CD14-positive monocyte (primary cell): ENCODE measurements around the gene LCLAT1. TPM values are rescaled to one million over a fixed set of nuclear protein-coding genes. Genes with fewer than 3 reads are reported as not detected.

Experiments
- DNase-seq, 3 donors: peaks; one replicate each; pipeline ENCODE4 v3.0.0-alpha.2; 2011 to 2022
- H2AFZ ChIP-seq: 2 replicates; pipeline ENCODE4 v1.6.0; 2012; ENCODE audit warnings: mild to moderate bottlenecking, low read depth, low read length, inconsistent platforms; ENCODE audit not compliant: insufficient read depth, poor library complexity, severe bottlenecking
- H3K27ac ChIP-seq, 2 donors: 1 replicate in 1 of 2; 2 replicates in 1 of 2; pipeline ENCODE4 v1.5.1; 2012 to 2013; ENCODE audit warnings: low read length in 2 of 2, control low read depth in 1 of 2, inconsistent platforms in 1 of 2, low read depth in 1 of 2, mild to moderate bottlenecking in 1 of 2
- H3K27me3 ChIP-seq, 2 donors: one replicate each; pipeline versions ENCODE4 v1.6.0 to v1.6.1; 2011 to 2013; ENCODE audit warnings: low read length in 2 of 2; ENCODE audit not compliant: control insufficient read depth in 2 of 2, insufficient read depth in 2 of 2
- H3K36me3 ChIP-seq, 2 donors: replicated peaks in 1 of 2; 1 replicate in 1 of 2; 2 replicates in 1 of 2; pipeline versions ENCODE4 v1.5.1 to v1.6.1; 2012 to 2013; ENCODE audit warnings: low read length in 2 of 2, control low read depth in 1 of 2, inconsistent platforms in 1 of 2, mild to moderate bottlenecking in 1 of 2; ENCODE audit not compliant: insufficient read depth in 2 of 2, control insufficient read depth in 1 of 2
- H3K4me1 ChIP-seq, 2 donors: 1 replicate in 1 of 2; 2 replicates in 1 of 2; pipeline versions ENCODE4 v1.5.1 to v1.6.1; 2012 to 2013; ENCODE audit warnings: low read length in 2 of 2, control low read depth in 1 of 2, inconsistent platforms in 1 of 2, mild to moderate bottlenecking in 1 of 2, moderate library complexity in 1 of 2; ENCODE audit not compliant: insufficient read depth in 2 of 2, control insufficient read depth in 1 of 2
- H3K4me2 ChIP-seq: replicated peaks from 2 replicates; pipeline ENCODE3; 2012; ENCODE audit warnings: low read length, moderate library complexity, mild to moderate bottlenecking; ENCODE audit not compliant: poor library complexity, severe bottlenecking; ENCODE audit errors: extremely low read depth
- H3K4me3 ChIP-seq, 3 experiments: fragments of 200-600 bp in 1 of 3; sonication (generic) in 1 of 3; replicated peaks in 1 of 3; 1 replicate in 2 of 3; 2 replicates in 1 of 3; pipeline ENCODE4 v1.5.1; 2011 to 2013; ENCODE audit warnings: low read length in 3 of 3, mild to moderate bottlenecking in 3 of 3, control low read depth in 2 of 3, low read depth in 2 of 3, inconsistent platforms in 1 of 3, moderate library complexity in 1 of 3
- H3K79me2 ChIP-seq: 2 replicates; pipeline ENCODE4 v1.6.0; 2012; ENCODE audit warnings: mild to moderate bottlenecking, control low read depth, inconsistent platforms, low read length, moderate library complexity; ENCODE audit not compliant: insufficient read depth
- H3K9ac ChIP-seq: 2 replicates; pipeline ENCODE4 v1.6.0; 2017; ENCODE audit warnings: low read length, mild to moderate bottlenecking; ENCODE audit not compliant: insufficient read depth, poor library complexity, severe bottlenecking
- H3K9me3 ChIP-seq, 2 donors: replicated peaks in 1 of 2; 1 replicate in 1 of 2; 2 replicates in 1 of 2; pipeline versions ENCODE4 v1.5.1 to v1.6.1; 2012 to 2013; ENCODE audit warnings: low read length in 2 of 2, control low read depth in 1 of 2; ENCODE audit not compliant: control insufficient read depth in 1 of 2, insufficient read depth in 1 of 2
- H4K20me1 ChIP-seq: 2 replicates; pipeline ENCODE4 v1.6.0; 2012; ENCODE audit warnings: mild to moderate bottlenecking, low read length, control low read depth, moderate library complexity; ENCODE audit not compliant: insufficient read depth
- H3K27ac Mint-ChIP-seq, 7 donors: one replicate each; pipeline ENCODE4 v1.8.0; 2020; ENCODE audit warnings: mild to moderate bottlenecking in 7 of 7, mixed read lengths in 7 of 7, moderate library complexity in 6 of 7, inconsistent platforms in 2 of 7
- H3K27me3 Mint-ChIP-seq, 3 donors: one replicate each; pipeline ENCODE4 v1.8.0; 2021 to 2022; ENCODE audit warnings: low read depth in 3 of 3, mild to moderate bottlenecking in 3 of 3, mixed read lengths in 3 of 3, moderate library complexity in 3 of 3, inconsistent platforms in 1 of 3
- H3K36me3 Mint-ChIP-seq, 2 donors: one replicate each; pipeline ENCODE4 v1.8.0; 2020; ENCODE audit warnings: mixed read lengths in 2 of 2, inconsistent platforms in 1 of 2, mild to moderate bottlenecking in 1 of 2
- H3K4me1 Mint-ChIP-seq: one replicate; pipeline ENCODE4 v1.8.0; 2020; ENCODE audit warnings: mild to moderate bottlenecking, mixed read lengths
- H3K4me3 Mint-ChIP-seq, 2 donors: one replicate each; pipeline ENCODE4 v1.8.0; 2020; ENCODE audit warnings: mild to moderate bottlenecking in 2 of 2, mixed read lengths in 2 of 2, moderate library complexity in 1 of 2
- H3K9me3 Mint-ChIP-seq, 7 donors: one replicate each; pipeline ENCODE4 v1.8.0; 2020 to 2022; ENCODE audit warnings: mixed read lengths in 7 of 7, mild to moderate bottlenecking in 6 of 7, moderate library complexity in 6 of 7, inconsistent platforms in 2 of 7
- WGBS: methylation state at CpG from one replicate; pipeline ENCODE4 v1.1.5; 2013; ENCODE audit warnings: missing lambda C conversion rate; ENCODE audit not compliant: insufficient coverage; 5-methylcytosine and 5-hydroxymethylcytosine counted together
- intact Hi-C, 2 donors: fragments of 100-400 bp; cut with micrococcal nuclease; formaldehyde crosslinking; loops; one replicate each; pipeline versions ENCODE4 v1.15.0 to v1.15.1; 2023
- polyA plus RNA-seq, 3 donors: library from polyadenylated mRNA; depleted of rRNA in 1 of 3; unstranded in 2 of 3; stranded (reverse) in 1 of 3; fragments of 300-500 nt in 2 of 3; fragments of >200 nt in 1 of 3; fragmentation: Illumina TruSeq in 2 of 3; gene quantifications; 1 replicate in 2 of 3; 2 replicates in 1 of 3; pipeline ENCODE4 v1.2.3, GENCODE V29; 2012 to 2021
- TF ChIP-seq, protein P1 (sequence below): fragments of 200-600 bp; IDR thresholded peaks from one replicate; pipeline ENCODE4 v1.8.0; 2022; ENCODE audit warnings: antibody characterized with exemption, mild to moderate bottlenecking

Gene LCLAT1
- polyA plus RNA-seq, 3 donors, result 1.2 to 5.7 (median 1.3) TPM

DNA sequence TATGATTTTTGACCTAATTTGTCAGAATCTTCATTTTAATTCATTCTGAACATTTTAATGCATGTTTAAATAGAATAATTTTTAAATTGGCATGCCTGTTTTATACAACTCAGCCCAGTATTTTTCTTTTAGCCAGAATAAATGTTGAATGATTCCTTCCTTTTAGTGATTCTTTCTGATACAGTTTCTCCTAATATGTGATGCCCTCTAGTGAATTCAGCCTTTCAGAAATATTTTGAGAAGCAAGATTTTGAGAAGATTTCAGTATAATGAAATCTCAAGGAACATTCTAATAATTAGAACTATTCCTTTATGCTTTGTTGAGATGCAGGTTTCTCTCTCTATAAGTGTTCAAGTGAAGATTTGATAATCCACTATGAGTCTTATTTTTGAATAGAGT is 28.5 kb downstream of the LCLAT1 start:
- DNase-seq, result no peak
- Histone ChIP-seq H2AFZ (no peak overlapping the region), H3K27ac (no peak overlapping the region), H3K4me2 (no peak overlapping the region), H3K4me1 (peaks cover 4 to 13% of the 10 kb centered on the region in 2 donors), H3K27me3 (no peaks in the 10 kb centered on the region), H3K79me2 (peaks cover 16% of the 10 kb centered on the region), H3K9me3 (no peaks in the 10 kb centered on the region), H3K4me3 (no peak overlapping the region), H3K36me3 (no peaks in the 10 kb centered on the region), H3K9ac (no peak overlapping the region), H4K20me1 (no peaks in the 10 kb centered on the region)
- Mint-ChIP-seq H3K4me3 (no peak overlapping the region), H3K4me1 (peaks cover 14% of the 10 kb centered on the region), H3K27ac (no peak overlapping the region), H3K27me3 (no peaks in the 10 kb centered on the region), H3K36me3 (peaks cover 0 to 4% of the 10 kb centered on the region in 2 donors), H3K9me3 (peaks cover 0 to 2% (median 0%) of the 10 kb centered on the region in 7 donors)
- intact Hi-C loops, result no loop called here
- TF ChIP-seq, protein P1, sequence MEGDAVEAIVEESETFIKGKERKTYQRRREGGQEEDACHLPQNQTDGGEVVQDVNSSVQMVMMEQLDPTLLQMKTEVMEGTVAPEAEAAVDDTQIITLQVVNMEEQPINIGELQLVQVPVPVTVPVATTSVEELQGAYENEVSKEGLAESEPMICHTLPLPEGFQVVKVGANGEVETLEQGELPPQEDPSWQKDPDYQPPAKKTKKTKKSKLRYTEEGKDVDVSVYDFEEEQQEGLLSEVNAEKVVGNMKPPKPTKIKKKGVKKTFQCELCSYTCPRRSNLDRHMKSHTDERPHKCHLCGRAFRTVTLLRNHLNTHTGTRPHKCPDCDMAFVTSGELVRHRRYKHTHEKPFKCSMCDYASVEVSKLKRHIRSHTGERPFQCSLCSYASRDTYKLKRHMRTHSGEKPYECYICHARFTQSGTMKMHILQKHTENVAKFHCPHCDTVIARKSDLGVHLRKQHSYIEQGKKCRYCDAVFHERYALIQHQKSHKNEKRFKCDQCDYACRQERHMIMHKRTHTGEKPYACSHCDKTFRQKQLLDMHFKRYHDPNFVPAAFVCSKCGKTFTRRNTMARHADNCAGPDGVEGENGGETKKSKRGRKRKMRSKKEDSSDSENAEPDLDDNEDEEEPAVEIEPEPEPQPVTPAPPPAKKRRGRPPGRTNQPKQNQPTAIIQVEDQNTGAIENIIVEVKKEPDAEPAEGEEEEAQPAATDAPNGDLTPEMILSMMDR, result no peak

DNA sequence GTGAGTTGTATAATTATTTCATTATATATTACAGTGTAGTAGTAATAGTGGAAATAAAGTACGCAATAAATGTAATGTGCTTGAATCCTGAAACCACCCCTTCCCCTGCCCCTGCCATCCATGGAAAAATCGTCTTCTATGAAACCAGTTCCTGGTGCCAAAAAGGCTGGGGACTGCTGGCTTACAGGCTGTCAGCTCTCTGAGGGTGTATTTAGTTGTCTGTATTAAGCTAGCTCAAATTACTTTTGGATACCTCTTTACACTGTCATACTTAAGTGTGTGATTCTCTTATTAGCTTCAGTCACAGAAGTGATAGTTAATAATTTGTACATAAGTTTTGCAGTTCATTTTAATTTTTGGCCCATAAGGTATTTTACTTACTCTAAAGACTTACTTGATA is 29.6 kb downstream of the LCLAT1 start:
- H3K9me3 ChIP-seq, result no peaks in the 10 kb centered on the region
- no peaks in the 10 kb centered on the region for H3K27me3 ChIP-seq
- H3K27me3 Mint-ChIP-seq, result no peaks in the 10 kb centered on the region
- peaks cover 8 to 18% of the 10 kb centered on the region in 2 donors for H3K4me1 ChIP-seq
- WGBS, result no CpG with 5 or more reads among the region's 2 CpGs
- intact Hi-C loops, result no loop called here
- H3K4me3 Mint-ChIP-seq, result no peak overlapping the region
- no peak overlapping the region for H3K4me3 ChIP-seq
- no peaks in the 10 kb centered on the region for H4K20me1 ChIP-seq
- peaks cover 0 to 2% (median 0%) of the 10 kb centered on the region in 7 donors for H3K9me3 Mint-ChIP-seq
- no peak overlapping the region for H2AFZ ChIP-seq
- no peak overlapping the region for H3K9ac ChIP-seq
- H3K79me2 ChIP-seq, result peaks cover 16% of the 10 kb centered on the region
- DNase-seq, result no peak
- H3K27ac Mint-ChIP-seq, result no peak overlapping the region
- H3K4me2 ChIP-seq, result no peak overlapping the region
- peaks cover 0 to 4% of the 10 kb centered on the region in 2 donors for H3K36me3 Mint-ChIP-seq
- H3K36me3 ChIP-seq, result no peaks in the 10 kb centered on the region
- H3K4me1 Mint-ChIP-seq, result peaks cover 20% of the 10 kb centered on the region
- no peak overlapping the region for H3K27ac ChIP-seq
- TF ChIP-seq, protein P1, result no peak
